ENCODE results near the gene SSTR3. TPM values are rescaled to one million over a fixed set of nuclear protein-coding genes. Genes with fewer than 3 reads are reported as not detected.

The SSTR3 gene
- total RNA-seq, 1 experiment from 2014 or later, result not detected

DNA sequence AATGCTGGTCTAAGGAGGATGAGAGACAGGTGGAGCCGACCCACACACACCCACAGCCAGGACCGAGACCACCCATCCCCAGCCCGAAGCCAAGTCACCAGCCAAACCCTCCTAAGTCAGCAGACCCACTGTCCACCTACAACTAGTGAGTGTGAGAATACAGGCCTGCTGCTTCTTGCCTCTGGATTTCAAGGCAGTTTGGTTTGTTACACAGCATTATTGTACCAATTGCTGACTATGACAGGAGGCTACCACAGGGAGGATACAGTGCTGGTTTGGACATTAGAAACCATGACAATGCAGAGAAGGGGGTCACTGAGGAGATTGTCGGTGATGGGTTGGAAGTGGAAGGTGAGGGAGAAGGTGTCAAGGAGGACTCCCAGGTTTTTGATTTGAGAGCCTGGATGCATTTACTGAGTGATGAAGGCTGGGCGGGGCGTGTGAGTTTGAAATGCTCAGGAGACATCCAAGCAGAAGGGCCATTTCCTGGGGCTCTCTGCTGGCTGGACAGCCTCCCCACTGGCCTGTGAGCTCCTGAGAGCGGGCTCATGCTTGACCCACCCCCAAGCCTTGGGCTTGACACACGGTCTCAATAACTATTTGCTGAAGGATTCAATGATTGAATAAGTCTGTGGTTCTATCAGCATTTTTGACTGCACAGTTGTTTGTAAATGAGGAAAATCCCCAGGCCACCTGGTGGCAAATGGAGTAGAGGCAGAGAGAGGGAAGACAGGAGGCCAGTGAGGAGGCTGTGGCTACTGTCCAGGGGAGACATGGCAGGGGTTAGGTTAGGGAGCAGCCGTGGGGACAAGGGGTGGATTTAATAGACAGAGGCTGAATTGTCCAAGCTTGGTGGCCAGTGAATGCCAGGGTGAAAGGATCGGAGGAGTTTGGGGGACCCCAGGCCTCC is 9.4 kb upstream of the SSTR3 start:
- DNase-seq (ENCODE audit: low spot score), result no peak
- no TSS peak for BruUV-seq (replicated peaks)
- ChIA-PET CTCF (no interaction called here), POLR2A (ENCODE audit: low non-redundant PET) (no interaction called here)
- H3K9me3 ChIP-seq (ENCODE audit: low read depth, low read length, poor library complexity, severe bottlenecking), result no peaks in the 10 kb centered on the region
- H3K36me3 ChIP-seq (ENCODE audit: insufficient read depth, low read length, poor library complexity, severe bottlenecking), result no peaks in the 10 kb centered on the region
- no peak overlapping the region for H3K27ac ChIP-seq (ENCODE audit: low read depth, low read length, poor library complexity, severe bottlenecking)
- no peak overlapping the region for H3K4me3 ChIP-seq (ENCODE audit: low read depth, low read length, poor library complexity, severe bottlenecking)
- no peaks in the 10 kb centered on the region for H3K4me1 ChIP-seq (ENCODE audit: insufficient read depth, low read length, poor library complexity, severe bottlenecking)
- intact Hi-C loops (cut with micrococcal nuclease; ENCODE audit: unreplicated experiment), result no loop called here
- no peaks in the 10 kb centered on the region for H3K27me3 ChIP-seq (replicated peaks; ENCODE audit: insufficient read depth, low read depth, low read length, poor library complexity)
- TF ChIP-seq, protein P1, sequence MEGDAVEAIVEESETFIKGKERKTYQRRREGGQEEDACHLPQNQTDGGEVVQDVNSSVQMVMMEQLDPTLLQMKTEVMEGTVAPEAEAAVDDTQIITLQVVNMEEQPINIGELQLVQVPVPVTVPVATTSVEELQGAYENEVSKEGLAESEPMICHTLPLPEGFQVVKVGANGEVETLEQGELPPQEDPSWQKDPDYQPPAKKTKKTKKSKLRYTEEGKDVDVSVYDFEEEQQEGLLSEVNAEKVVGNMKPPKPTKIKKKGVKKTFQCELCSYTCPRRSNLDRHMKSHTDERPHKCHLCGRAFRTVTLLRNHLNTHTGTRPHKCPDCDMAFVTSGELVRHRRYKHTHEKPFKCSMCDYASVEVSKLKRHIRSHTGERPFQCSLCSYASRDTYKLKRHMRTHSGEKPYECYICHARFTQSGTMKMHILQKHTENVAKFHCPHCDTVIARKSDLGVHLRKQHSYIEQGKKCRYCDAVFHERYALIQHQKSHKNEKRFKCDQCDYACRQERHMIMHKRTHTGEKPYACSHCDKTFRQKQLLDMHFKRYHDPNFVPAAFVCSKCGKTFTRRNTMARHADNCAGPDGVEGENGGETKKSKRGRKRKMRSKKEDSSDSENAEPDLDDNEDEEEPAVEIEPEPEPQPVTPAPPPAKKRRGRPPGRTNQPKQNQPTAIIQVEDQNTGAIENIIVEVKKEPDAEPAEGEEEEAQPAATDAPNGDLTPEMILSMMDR (conservative IDR thresholded peaks at IDR 0.05; ENCODE audit: low read depth, low read length), result no peak
- no peak for TF ChIP-seq EZH2 (IDR thresholded peaks at IDR 0.05; ENCODE audit: borderline replicate concordance, low read depth, low read length, poor library complexity, severe bottlenecking)

DNA sequence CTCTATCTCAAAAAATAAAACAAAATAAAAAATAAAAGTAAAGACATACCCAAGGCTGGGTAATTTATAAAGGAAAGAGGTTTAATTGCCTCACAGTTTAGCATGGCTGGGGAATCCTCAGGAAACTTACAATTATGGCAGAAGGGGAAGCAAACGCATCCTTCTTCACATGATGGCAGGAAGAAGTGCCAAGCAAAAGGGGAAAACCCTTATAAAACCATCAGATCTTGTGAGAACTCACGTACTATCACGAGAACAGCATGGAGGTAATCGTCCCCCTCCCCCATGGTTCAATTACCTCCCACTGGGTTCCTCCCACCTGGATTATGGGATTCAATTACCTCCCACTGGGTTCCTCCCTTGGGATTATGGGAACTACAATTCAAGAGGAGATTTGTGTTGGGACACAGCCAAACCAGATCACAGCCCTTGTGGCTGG is 8.3 kb upstream of the SSTR3 start:
- Histone ChIP-seq H3K27me3 (replicated peaks; ENCODE audit: insufficient read depth, low read depth, low read length, poor library complexity) (no peaks in the 10 kb centered on the region), H3K27ac (ENCODE audit: low read depth, low read length, poor library complexity, severe bottlenecking) (no peak overlapping the region), H3K4me3 (ENCODE audit: low read depth, low read length, poor library complexity, severe bottlenecking) (no peak overlapping the region), H3K9me3 (ENCODE audit: low read depth, low read length, poor library complexity, severe bottlenecking) (no peaks in the 10 kb centered on the region), H3K4me1 (ENCODE audit: insufficient read depth, low read length, poor library complexity, severe bottlenecking) (no peaks in the 10 kb centered on the region), H3K36me3 (ENCODE audit: insufficient read depth, low read length, poor library complexity, severe bottlenecking) (no peaks in the 10 kb centered on the region)
- ChIA-PET POLR2A (ENCODE audit: low non-redundant PET) (no interaction called here), CTCF (no interaction called here)
- TF ChIP-seq, protein P1 (conservative IDR thresholded peaks at IDR 0.05; ENCODE audit: low read depth, low read length), result no peak
- TF ChIP-seq EZH2 (IDR thresholded peaks at IDR 0.05; ENCODE audit: borderline replicate concordance, low read depth, low read length, poor library complexity, severe bottlenecking), result no peak
- no TSS peak for BruUV-seq (replicated peaks)
- no peak for DNase-seq (ENCODE audit: low spot score)
- intact Hi-C loops (cut with micrococcal nuclease; ENCODE audit: unreplicated experiment), result no loop called here

DNA sequence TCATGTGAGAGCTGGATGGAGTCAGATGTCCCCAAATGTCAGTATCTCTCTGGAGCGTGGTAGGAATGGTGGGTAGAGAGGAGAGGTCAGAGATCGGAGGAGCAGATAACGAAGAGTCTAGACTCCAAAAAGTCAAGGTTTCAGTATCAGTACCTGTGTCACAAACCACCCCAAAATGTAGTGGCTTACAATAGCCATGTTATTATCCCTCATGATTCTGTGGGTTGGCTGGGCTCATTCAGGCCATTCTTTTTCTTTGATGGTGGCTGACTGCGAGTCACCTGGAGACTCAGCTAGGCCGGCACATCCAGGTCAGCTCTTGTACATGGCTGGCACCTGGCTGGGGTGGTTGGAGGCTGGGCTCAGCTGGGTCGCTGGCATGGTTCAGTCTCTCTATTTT is 7.3 kb upstream of the SSTR3 start:
- H3K36me3 ChIP-seq (ENCODE audit: insufficient read depth, low read length, poor library complexity, severe bottlenecking), result no peaks in the 10 kb centered on the region
- BruUV-seq (replicated peaks), result no TSS peak
- H3K4me3 ChIP-seq (ENCODE audit: low read depth, low read length, poor library complexity, severe bottlenecking), result no peak overlapping the region
- no peaks in the 10 kb centered on the region for H3K27me3 ChIP-seq (replicated peaks; ENCODE audit: insufficient read depth, low read depth, low read length, poor library complexity)
- no peaks in the 10 kb centered on the region for H3K4me1 ChIP-seq (ENCODE audit: insufficient read depth, low read length, poor library complexity, severe bottlenecking)
- CTCF ChIA-PET, result no interaction called here
- intact Hi-C loops (cut with micrococcal nuclease; ENCODE audit: unreplicated experiment), result no loop called here
- H3K9me3 ChIP-seq (ENCODE audit: low read depth, low read length, poor library complexity, severe bottlenecking), result no peaks in the 10 kb centered on the region
- no peak overlapping the region for H3K27ac ChIP-seq (ENCODE audit: low read depth, low read length, poor library complexity, severe bottlenecking)
- TF ChIP-seq EZH2 (IDR thresholded peaks at IDR 0.05; ENCODE audit: borderline replicate concordance, low read depth, low read length, poor library complexity, severe bottlenecking), result no peak
- TF ChIP-seq, protein P1 (conservative IDR thresholded peaks at IDR 0.05; ENCODE audit: low read depth, low read length), result no peak
- DNase-seq (ENCODE audit: low spot score), result no peak
- POLR2A ChIA-PET (ENCODE audit: low non-redundant PET), result no interaction called here
